Measurements from ENCODE around the gene SWT1.
A peak's percentile ranks its signal among the peaks of the same experiment; 100 is the strongest.
"Not testable (repeated sequence)": the region's sequence is repeated elsewhere in the genome, so short reads cannot be mapped to it uniquely, and the experiment has no call there.

SWT1 gene

DNA sequence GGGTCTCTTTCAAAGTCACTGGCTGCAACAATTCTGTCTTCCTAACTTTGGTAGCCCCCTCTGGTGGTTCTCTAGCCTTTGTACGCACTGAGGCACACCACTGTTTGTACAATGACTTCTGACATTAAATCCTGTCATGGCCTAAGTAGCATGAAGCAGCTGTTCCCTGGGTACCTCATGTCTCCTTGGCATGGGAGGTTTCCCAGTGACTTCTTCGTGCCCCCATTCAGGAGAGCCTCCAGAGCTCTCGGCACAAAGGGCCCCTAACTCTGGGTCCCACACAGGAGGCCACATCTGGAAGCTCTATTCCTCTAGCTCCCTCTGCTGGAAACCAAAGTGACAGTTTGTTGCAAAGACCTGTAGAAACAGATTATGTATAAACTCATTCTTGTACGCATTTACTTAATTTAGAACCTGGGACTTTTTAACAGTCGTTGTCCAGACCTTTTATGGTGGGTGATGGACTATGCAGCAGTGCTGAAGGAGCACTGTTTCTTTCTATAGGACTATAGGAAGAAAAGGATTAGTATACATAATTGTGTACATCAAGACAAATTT, 13.4 kb downstream of the SWT1 start:
- DNase-seq, result peak; percentile 51 to 88 (median 63)

DNA sequence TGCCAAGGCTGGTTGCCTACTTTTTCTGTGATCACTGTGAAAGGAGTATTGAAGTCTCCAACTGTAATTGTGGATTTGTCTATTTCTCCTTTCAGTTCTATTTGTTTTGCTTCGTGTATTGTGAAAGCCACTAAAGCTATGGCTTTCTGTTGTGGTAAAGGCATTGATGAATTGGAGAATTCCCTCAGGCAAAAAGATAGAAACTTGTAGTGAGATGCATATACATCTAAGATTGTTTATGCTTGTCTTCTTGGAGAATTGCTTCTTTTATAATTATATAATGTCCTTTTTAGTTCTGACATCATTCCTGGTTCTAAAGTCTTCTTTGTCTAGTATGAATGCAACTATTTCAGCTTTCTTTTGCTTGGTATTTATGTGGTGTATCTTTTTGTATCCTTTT, 36.8 kb downstream of the SWT1 start:
- DNase-seq, result no peak

DNA sequence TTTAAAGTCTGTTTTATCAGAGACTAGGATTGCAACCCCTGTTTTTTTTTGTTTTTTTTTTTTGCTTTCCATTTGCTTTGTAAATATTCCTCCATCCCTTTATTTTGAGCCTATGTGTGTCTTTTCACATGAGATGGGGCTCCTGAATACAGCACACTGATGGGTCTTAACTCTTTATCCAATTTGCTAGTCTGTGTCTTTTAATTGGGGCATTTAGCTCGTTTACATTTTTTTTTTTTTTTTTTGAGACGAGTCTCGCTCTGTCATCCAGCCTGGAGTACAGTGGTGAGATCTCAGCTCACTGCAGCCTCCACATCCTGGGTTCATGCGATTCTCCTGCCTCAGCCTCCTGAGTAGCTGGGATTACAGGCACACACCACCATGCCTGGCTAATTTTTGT, 41.7 kb downstream of the SWT1 start:
- not testable (repeated sequence) for DNase-seq

DNA sequence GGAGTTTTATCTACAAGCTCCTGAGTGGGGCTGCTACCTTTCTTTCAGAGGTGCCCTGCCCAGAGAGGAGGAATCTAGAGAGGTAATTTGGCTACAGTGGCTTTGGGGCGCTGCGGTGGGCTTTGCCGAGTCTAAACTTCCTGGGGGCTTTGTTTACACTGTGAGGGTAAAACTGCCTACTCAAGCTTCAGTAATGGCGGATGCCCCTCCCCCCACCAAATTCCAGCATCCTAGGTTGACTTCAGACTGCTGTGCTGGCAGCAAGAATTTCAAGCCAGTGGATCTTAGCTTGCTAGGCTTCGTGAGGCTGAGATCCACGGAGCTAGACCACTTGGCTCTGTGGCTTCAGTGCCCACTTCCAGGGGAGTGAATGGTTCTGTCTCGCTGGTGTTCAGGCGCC, 43.9 kb downstream of the SWT1 start:
- no peak for DNase-seq

DNA sequence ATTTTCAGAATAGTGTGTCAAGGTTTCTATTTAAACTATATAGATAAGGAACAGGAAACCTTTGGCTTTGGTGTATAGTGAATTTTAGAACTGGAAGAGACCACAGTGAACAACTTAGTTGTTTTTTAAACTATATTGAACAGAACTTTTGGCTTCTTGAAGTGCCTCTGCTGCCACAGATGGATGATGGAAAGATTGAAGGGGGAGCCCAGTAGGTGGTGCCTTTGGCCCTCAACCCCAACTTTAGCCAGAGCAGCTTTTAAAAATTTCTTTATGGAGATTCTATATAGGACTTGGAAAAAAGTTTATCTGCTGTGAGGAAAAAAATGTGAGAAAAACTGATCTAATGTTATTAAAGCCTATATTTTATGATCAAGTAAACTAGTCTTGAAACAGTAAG, 50.2 kb downstream of the SWT1 start:
- no peak for DNase-seq

DNA sequence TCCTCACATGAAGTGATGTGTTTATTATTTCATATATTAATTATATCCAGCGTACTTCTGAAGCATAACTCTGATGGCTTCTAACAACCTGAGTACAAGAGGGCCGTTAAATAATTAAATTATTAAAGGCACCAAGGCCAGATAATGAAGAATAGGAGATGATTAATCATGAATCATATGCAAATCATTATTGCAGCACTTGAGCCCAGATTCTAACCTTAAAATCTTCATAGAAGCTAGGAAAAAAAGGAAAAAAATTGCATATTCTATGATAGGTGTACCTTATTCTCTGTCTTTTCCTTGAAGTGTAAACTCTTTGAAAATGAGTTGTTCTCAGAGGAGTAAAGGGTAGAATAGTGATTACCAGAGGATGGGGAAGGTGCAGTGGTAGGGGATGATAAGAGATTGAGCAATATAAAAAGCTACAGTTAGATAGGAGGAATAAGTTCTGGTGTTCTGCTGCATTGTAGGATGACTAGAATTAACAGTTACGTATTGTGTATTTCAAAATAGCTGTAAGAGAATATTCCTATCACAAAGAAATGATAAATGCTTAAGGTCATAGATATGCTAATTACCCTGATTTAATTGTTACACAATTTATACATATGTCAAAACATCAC, 51.1 kb downstream of the SWT1 start:
- no peak for DNase-seq

DNA sequence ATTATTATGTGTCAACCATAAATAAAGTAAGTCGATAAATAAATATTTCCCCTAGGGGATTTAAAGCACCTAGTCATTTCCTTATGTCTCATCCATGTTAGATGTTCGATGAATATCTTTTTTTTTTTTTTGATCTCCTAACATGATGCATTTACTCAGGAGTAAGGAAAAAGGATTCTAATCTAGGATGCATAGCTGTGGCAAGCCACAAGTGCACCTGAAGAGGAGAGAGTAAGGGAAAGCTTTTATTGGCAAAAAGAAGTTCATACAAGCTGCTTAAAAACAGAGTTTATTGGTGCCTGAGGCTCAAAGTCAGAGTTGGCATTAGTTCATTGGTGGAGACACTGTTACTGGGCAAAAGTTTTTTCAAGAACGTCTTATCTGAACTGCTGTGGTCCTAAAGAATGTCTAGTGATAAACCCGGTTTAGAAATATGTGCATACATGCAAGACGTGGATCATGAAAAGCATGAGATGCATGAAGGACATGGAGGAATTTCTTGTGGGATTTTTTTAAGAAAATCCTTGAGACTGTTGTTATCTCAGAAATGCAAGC, 51.7 kb downstream of the SWT1 start:
- no peak for DNase-seq

DNA sequence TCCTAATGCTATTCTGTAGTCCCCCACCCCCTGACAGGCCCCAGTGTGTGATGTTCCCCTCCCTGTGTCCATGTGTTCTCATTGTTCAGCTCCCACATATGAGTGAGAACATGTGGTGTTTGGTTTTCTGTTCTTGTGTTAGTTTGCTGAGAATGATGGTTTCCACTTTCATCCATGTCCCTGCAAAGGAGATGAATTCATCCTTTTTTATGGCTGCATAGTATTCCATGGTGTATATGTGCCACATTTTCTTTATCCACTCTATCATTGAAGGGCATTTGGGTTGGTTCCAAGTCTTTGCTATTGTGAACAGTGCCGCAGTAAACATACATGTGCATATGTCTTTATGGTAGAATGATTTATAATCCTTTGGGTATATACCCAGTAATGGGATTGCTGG, 52.4 kb downstream of the SWT1 start:
- not testable (repeated sequence) for DNase-seq

DNA sequence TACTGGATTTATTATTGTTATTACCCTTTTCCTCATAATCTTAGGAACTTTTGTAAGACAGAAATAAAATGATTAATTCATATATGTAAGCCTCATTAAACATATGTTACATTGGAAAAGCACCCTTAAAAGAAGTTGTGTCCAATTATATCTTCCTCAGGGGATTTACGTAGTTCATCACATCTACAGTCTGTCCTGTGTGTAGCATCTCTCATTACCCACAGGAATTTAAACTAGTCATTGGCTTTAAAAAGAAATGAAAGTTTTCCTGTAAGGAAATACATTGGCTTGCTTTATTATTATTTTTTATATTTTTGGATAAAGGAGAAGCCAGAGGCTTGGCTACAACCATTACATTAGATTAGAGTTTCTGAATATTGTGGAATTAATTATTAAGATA, 56.1 kb downstream of the SWT1 start:
- no peak for DNase-seq

DNA sequence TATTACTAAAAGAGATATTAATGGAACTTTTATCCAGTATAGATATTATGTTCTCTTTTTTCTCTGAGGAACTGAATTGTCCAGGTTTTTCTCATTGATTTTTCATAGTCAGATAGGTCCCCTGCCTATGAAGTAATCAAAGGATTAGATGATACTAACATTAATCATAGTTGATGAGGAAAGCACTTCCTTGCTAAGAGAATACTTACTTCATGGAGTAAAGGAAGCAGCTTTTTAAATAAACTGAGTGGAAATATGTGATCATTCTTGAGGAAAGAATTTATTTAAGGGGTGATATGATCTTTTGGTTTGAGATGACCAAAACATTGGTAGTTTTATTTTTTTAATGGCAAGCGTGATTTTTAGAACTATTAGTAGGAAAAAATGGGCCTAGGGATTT, 58.9 kb downstream of the SWT1 start:
- DNase-seq, result no peak

DNA sequence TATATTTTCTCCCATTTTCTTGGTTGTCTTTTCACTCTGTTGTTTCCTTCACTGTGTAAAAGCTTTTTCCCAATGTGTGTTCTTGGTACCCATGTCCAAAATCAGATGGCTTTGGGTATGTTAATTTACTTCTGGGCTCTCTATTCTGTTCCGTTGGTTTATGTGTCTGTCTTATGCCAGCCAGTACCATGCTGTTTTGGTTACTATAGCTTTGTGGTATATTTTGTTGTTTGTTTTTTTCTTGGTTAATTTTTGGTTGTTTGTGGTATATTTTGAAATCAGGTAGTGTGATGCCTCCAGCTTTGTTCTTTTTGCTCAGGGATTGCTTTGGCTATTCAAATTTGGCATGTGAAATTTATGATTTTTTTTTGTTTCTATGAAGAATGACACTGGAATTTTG, 67.2 kb downstream of the SWT1 start:
- DNase-seq, result no peak

DNA sequence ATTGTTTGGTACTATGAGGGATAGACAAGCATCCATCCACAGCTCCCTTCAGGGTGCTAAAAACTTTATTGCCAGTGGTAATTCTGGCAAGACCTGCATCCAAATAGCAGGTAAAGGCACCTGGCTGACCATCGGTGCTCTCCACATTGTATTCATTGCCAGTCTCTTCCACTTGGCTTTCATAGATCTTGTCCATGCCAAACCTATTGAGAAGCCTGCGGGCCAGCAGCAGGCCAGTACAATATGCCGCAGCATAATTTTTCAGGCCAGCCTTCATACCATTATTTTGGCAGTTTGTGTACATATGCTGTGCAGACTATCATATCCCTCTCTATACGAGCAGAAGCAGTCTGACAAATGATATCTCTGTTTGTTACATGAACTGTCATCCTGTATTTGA, 70.2 kb downstream of the SWT1 start:
- DNase-seq, result no peak

DNA sequence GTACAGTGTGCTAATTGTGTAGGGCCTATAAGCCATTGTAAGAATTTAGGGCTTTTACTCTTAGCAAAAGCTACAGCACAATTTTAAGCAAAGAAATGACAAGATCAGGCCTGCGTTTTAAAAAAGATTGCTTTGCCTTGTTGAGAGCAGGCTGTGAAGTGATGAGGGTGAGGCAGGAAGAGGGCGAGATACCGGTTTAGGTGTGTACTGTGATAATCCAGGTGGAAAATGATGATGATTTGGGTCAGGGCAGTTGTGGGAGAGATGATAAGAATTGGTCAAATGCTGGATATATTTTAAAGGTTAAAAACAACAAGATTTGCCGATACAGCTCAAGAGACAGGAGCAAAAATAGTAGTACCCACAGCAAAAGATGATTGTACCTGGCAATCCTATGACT, 72.0 kb downstream of the SWT1 start:
- no peak for DNase-seq

DNA sequence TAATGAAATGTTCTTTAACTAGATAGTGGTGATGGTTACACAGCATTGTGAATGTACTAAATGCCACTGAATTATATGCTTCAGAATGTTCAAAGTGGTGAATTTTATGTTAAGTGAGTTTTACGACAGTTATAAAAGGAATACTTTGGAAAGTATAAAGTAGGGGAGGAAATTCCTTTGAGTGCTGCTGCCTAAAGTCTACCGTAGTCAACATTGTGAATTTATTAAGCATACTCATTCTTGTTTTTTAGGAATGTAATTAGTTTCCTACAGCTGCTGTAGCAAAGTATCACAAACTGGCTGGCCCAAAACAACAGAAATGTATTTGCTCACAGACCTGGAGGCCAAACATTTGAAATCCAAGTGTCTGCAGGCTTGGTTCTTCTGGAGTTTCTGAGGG, 73.0 kb downstream of the SWT1 start:
- no peak for DNase-seq

DNA sequence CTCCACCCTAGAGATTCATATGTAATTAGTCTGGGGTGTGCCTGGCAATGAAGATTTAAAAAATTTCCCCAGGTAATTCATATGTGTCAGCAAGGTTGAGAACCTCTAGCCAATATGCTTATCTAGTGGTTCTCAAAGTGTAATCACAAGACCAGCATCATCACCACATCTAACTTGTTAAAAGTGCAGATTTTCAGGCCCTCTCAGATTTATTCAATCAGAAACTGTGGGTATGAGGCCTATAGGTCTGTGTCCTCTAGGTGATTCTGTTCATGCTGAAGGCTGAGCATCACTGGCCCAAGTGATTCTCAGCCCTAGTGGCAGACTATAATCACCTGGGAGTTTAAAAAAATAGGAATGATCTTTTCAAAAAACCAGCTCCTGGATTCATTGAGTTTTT, 75.9 kb downstream of the SWT1 start:
- no peak for DNase-seq

DNA sequence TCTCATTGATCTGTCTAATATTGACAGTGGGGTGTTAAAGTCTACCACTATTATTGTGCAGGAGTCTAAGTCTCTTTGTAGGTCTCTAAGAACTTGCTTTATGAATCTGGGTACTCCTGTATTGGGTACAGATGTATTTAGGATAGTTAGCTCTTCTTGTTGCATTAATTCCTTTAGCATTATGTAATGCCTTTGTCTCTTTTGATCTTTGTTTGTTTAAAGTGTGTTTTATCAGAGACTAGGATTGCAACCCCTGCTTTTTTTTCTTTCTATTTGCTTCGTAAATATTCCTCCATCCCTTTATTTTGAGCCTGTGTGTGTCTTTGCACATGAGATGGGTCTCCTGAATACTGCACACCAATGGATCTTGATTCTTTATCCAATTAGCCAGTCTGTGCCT, 77.2 kb downstream of the SWT1 start:
- not testable (repeated sequence) for DNase-seq

DNA sequence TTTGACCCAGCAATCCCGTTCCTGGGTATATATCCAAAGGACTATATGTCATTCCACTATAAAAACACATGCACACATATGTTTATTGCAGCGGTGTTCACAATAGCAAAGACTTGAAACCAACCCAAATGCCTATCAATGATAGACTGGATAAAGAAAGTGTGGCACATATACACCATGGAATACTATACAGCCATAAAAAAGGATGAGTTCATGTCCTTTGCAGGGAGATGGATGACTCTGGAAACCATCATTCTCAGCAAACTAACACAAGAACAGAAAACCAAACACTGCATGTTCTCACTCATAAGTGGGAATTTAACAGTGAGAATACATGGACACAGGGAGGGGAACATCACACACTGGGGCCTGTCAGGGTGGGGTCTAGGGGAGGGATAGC, 80.2 kb downstream of the SWT1 start:
- not testable (repeated sequence) for DNase-seq

DNA sequence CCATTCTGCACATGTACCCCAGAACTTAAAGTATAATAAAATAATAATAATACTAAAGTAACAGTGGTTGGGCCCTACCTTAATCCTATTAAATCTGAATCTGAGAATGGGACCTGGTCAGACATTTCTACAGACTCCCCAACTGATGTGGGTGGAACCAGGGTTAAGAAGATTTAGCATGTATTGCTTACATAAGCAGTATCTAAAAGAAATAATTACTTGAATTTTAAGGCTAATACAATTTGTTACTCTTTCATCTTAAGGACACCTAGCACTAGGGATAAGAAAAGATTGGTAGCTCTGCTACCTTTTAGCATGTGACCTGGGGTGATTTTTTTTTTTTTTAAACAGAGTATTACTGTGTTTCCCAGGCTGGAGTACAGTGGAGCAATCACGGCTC, 80.7 kb downstream of the SWT1 start:
- no peak for DNase-seq

DNA sequence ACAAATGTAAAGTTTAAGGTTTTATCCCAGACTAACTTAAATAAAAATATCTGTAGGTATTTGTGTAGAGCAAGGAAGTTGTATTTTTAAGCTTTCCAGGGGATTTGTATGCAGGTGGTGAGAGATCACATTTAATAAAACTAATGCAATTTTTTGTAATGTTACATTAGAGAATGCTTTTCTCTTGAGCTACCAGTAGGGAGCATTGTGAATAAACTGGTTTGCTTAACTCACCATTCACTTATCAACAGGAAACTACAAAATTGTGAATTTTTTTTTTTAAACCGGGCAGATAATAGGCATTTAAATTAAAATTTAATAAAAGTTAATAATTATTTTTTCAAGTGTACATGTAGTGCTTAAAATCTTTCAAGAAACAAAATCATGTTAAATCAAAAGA, 81.5 kb downstream of the SWT1 start:
- peak in 1 of 3 experiments; percentile 3 for DNase-seq

DNA sequence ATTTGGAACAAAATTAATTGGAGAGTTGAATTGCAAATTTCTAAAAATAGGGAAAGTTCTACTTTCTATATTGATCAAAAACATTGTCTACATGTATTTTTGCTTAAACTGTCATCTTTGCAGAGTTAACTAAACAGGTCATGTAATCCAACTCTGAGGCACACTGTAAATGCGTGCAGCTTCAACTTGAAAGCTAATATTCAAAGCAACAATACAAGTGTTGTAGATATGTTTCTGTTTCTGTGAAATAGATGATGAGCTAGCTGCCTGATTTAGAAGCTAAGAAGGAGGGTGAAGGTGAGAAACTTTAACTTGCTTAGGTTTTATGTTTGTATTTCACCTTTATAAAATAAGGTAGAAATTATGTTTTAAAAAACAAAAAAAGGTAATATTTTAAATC, 82.9 kb downstream of the SWT1 start:
- DNase-seq, result no peak

DNA sequence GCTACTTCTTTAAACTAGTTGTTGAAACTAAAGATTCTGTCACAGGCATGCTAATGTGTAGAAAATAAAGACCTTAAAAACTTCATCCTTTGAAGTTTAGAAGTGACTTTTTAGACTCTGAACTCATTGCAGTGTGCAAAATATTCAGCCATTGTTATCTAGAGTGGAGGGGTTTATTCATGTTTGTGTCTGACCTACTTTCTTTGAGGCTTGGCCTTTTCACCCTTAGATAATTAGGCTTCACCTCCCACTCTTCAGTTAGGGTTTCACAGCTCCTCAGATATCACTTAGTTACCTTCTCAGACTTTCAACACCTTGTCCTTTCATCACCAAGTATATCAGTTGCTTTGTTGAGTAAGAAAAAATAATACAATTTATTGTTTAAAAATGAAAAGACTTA, 84.2 kb downstream of the SWT1 start:
- DNase-seq, result no peak

DNA sequence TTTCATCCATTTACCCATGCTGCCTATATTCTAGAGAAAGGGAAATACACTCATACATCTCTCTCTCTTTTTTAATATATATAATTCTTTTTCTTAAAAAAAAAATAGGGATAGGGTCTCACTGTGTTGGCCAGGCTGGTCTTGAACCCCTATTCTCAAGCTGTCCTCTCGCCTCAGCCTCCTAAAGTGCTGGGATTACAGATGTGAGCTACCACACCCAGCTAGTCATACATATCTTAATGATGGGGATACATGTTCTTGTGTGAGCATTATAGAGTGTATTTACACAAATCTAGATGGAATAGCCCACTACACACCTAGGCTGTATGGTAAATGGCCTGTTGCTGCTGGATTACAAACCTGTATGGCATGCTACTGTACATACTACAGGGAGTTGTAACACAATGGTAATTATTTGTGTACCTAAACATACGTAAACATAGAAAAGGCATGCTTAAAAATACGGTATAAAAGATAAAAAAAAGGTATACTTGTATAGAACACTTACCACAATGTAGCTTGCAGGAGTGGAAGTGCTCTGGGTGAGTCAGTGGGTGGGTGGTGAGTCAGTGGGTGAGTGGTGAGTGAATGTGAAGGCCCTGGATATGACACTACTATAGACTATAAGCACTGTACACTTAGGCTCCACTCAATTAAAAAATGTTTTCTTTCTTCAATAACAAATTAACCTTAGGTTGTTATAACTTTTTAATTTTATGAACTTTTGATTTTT, 87.2 kb downstream of the SWT1 start:
- DNase-seq, result no peak

DNA sequence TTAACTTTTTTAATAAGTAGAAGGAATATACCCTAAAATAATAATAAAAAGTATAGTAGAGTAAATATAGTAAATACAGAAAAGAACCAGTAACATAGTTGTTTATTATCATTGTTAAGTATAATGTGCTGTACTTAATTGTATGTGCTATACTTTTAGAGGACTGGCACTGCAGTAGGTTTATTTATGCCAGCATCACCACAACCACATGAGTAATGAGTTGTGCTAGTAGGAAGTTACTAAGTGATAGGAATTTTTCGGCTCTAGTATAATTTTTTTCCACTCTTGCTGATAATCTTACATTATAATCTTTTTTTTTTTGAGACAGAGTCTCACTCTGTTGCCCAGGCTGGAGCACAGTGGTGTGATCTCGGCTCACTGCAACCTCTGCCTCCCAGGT, 88.5 kb downstream of the SWT1 start:
- no peak for DNase-seq

DNA sequence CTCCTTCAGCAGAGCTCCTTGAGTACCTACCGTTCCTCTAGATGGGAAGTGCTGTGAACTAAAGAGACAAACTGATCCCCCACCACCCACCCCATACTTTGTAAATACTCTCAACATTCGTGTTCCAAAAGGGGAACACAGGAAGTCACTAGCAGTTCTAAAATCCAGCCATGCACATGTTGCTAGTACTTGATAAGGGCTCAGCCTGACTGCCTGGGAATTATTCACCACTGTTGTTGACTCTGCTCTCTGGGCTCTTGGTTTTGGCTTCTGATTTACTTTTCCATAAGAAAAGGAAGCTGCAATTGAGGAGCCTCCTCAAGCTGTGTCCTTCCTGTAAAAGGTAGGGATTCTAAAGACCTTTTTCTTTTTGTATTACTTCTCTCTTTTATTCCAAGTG, 92.6 kb downstream of the SWT1 start:
- DNase-seq, result no peak
